Tibial nerve (tissue), 4 donors: ENCODE measurements around the gene PRKCE. TPM values are rescaled to one million over a fixed set of nuclear protein-coding genes. Genes with fewer than 3 reads are reported as not detected.

ENCODE experiments used
- DNase-seq, 2 donors: peaks; one replicate each; pipeline ENCODE4 v3.0.0-alpha.2; 2019; ENCODE audit warnings: low spot score in 2 of 2
- H3K27ac ChIP-seq, 4 donors: fragments of 200-600 bp; sonication (generic) in 3 of 4; one replicate each; pipeline ENCODE4 v1.5.1; 2017 to 2019; ENCODE audit warnings: mild to moderate bottlenecking in 1 of 4
- H3K27me3 ChIP-seq, 2 donors: fragments of 200-600 bp; sonication (generic) in 1 of 2; one replicate each; pipeline versions ENCODE4 v1.5.1 to v1.6.0; 2017 to 2019
- H3K36me3 ChIP-seq, 3 donors: fragments of 200-600 bp; sonication (generic); one replicate each; pipeline ENCODE4 v1.5.1; 2018 to 2019
- H3K4me1 ChIP-seq, 4 donors: fragments of 200-600 bp; sonication (generic) in 3 of 4; one replicate each; pipeline ENCODE4 v1.5.1; 2017 to 2019
- H3K4me3 ChIP-seq, 4 donors: fragments of 200-600 bp; sonication (generic) in 3 of 4; one replicate each; pipeline ENCODE4 v1.5.1; 2017 to 2019; ENCODE audit warnings: mild to moderate bottlenecking in 1 of 4, moderate library complexity in 1 of 4
- H3K9me3 ChIP-seq, 4 donors: fragments of 200-600 bp; sonication (generic) in 3 of 4; one replicate each; pipeline ENCODE4 v1.5.1; 2017 to 2019
- CTCF ChIP-seq, 5 experiments: fragments of 200-600 bp in 3 of 5; fragments of 450-650 bp in 2 of 5; sonication (generic) in 3 of 5; IDR thresholded peaks; one replicate each; pipeline ENCODE4 v1.5.1; 2016 to 2019; ENCODE audit warnings: antibody characterized with exemption in 5 of 5, mild to moderate bottlenecking in 3 of 5, moderate library complexity in 2 of 5
- EP300 ChIP-seq, 2 donors: sonication (generic); formaldehyde crosslinking; IDR thresholded peaks; one replicate each; pipeline ENCODE4 v1.6.1; 2017; ENCODE audit warnings: antibody characterized with exemption in 2 of 2, mild to moderate bottlenecking in 1 of 2
- POLR2A ChIP-seq, 2 donors: fragments of 450-650 bp; IDR thresholded peaks; one replicate each; pipeline ENCODE4 v1.6.1; 2017; ENCODE audit warnings: antibody characterized with exemption in 2 of 2, mild to moderate bottlenecking in 2 of 2, moderate library complexity in 2 of 2
- WGBS, 2 donors: methylation state at CpG; one replicate each; pipeline ENCODE4 v1.1.5; 2018; 5-methylcytosine and 5-hydroxymethylcytosine counted together
- total RNA-seq, 4 donors: library from RNA; depleted of rRNA; stranded (reverse); fragments of >200 nt; gene quantifications; one replicate each; pipeline ENCODE4 v1.1.0, GENCODE V29; 2016

PRKCE gene
- total RNA-seq, 4 donors from 2014 or later = 14.4 to 22.4 (median 17.9) TPM

- H3K4me3 ChIP-seq = no peak overlapping the region
- no peak for DNase-seq
- WGBS, 2 donors = 90 to 94% methylated on average over 4 of the region's 4 CpGs
- H3K27ac ChIP-seq = peak overlapping the region in 1 of 4 donors; percentile 29
- peaks cover 0 to 8% (median 0%) of the 10 kb centered on the region in 4 donors for H3K4me1 ChIP-seq
- TF ChIP-seq EP300 (IDR thresholded peaks at IDR 0.05) (no peak), POLR2A (IDR thresholded peaks at IDR 0.05) (no peak), CTCF (IDR thresholded peaks at IDR 0.05) (no peak)
- H3K36me3 ChIP-seq = no peaks in the 10 kb centered on the region
- no peaks in the 10 kb centered on the region for H3K9me3 ChIP-seq
- no peaks in the 10 kb centered on the region for H3K27me3 ChIP-seq
Measured at GRCh38 chr2:46068636-46069035, 417.2 kb downstream of the PRKCE start.

- Histone ChIP-seq H3K36me3 (no peaks in the 10 kb centered on the region), H3K9me3 (no peaks in the 10 kb centered on the region), H3K27me3 (no peaks in the 10 kb centered on the region), H3K4me1 (peaks cover 0 to 8% (median 0%) of the 10 kb centered on the region in 4 donors), H3K27ac (no peak overlapping the region), H3K4me3 (no peak overlapping the region)
- WGBS, 2 donors = 95 to 97% methylated on average over 3 of the region's 3 CpGs
- no peak for DNase-seq
- TF ChIP-seq EP300 (IDR thresholded peaks at IDR 0.05) = no peak
- no peak for TF ChIP-seq CTCF (IDR thresholded peaks at IDR 0.05)
- no peak for TF ChIP-seq POLR2A (IDR thresholded peaks at IDR 0.05)
Measured at GRCh38 chr2:46071074-46071473, 419.6 kb downstream of the PRKCE start.

DNA sequence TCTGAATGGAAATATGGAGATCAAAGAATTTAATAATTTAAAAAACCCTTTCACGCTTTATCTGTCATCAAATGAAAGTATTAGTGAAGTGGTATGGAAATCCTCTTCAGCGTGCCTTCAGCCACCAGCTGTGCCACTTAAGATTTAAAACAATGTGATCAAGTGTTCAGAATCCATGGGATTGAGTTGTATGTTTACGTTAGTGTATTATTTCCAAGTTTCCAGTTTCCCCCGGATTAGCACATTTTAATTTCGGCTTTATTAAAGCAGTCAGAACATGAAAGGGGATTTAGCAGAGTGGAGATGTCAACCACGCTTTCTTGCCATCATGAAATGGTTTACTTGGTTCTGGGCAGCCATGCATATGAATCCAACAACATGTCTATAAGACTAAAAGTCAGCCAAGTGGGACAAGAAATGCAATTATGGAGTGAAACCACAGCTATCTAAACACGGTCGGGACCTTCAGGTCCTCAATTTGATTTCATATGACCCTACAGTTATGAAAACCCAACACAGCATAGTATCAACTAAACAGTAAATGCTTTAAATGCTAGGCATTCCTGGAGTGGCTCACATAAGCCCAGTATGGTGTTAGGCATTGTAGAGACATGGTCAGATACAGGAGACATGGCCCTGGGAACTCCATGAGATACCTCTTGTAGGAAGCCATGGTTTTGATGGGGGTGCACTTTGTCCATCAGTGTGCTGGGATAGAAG lies 420.8 kb downstream of the PRKCE start:
- Histone ChIP-seq H3K27me3 (no peaks in the 10 kb centered on the region), H3K36me3 (no peaks in the 10 kb centered on the region), H3K27ac (no peak overlapping the region), H3K4me3 (no peak overlapping the region), H3K9me3 (no peaks in the 10 kb centered on the region), H3K4me1 (peaks cover 0 to 8% (median 0%) of the 10 kb centered on the region in 4 donors)
- no peak for DNase-seq
- 83 to 92% methylated on average over 8 of the region's 8 CpGs for WGBS, 2 donors
- TF ChIP-seq CTCF (IDR thresholded peaks at IDR 0.05) (no peak), EP300 (IDR thresholded peaks at IDR 0.05) (no peak), POLR2A (IDR thresholded peaks at IDR 0.05) (no peak)

DNA sequence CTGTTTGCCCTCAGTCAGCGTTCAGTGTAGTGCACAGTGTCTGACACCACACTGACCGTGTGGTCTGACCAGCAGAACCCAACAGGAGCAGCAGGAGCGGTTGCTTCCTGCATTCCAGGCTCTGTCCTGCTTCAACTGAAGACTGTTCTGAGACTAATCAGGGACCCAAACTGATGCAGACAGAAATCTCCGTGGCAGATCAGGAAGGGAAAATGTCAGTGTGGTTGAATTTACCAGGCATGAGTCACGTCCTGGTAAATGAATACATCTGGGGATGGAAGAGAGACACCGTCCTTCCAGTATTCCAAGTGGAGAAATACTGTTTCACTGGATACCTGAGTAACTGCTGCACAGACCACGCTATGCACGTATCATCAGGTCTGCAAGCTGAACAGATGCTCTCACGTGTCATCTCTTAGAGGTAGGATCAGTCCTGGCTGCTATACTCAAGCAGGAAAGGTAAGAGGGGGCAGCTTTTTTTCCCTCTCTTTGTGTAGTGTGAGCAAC lies 422.1 kb downstream of the PRKCE start:
- no peak for DNase-seq
- peaks cover 0 to 8% (median 0%) of the 10 kb centered on the region in 4 donors for H3K4me1 ChIP-seq
- H3K27ac ChIP-seq = peak overlapping the region in 2 of 4 donors; percentile 41 to 62
- no peaks in the 10 kb centered on the region for H3K27me3 ChIP-seq
- no peaks in the 10 kb centered on the region for H3K9me3 ChIP-seq
- peak in 1 of 2 donors; percentile 38 for TF ChIP-seq EP300 (IDR thresholded peaks at IDR 0.05)
- no peak for TF ChIP-seq CTCF (IDR thresholded peaks at IDR 0.05)
- H3K4me3 ChIP-seq = no peak overlapping the region
- WGBS, 2 donors = 51 to 52% methylated on average over 9 of the region's 9 CpGs
- H3K36me3 ChIP-seq = no peaks in the 10 kb centered on the region

GRCh38 chr2:46074501-46074900 lies 423.0 kb downstream of the PRKCE start:
- H3K4me1 ChIP-seq = peaks cover 0 to 8% (median 0%) of the 10 kb centered on the region in 4 donors
- DNase-seq = no peak
- H3K36me3 ChIP-seq = no peaks in the 10 kb centered on the region
- H3K27me3 ChIP-seq = no peaks in the 10 kb centered on the region
- no peak overlapping the region for H3K4me3 ChIP-seq
- H3K27ac ChIP-seq = peak overlapping the region in 1 of 4 donors; percentile 5
- no peaks in the 10 kb centered on the region for H3K9me3 ChIP-seq
- TF ChIP-seq POLR2A (IDR thresholded peaks at IDR 0.05) (no peak), CTCF (IDR thresholded peaks at IDR 0.05) (no peak)
- 94 to 95% methylated on average over 4 of the region's 4 CpGs for WGBS, 2 donors
